ENCODE data around the gene PBX4. TPM values are rescaled to one million over a fixed set of nuclear protein-coding genes. Genes with fewer than 3 reads are reported as not detected.
A peak's percentile ranks its signal among the peaks of the same experiment; 100 is the strongest.

PBX4 gene
- total and polyA plus RNA-seq, 2 experiments from 2014 or later = 0.32 to 0.63 TPM

DNA sequence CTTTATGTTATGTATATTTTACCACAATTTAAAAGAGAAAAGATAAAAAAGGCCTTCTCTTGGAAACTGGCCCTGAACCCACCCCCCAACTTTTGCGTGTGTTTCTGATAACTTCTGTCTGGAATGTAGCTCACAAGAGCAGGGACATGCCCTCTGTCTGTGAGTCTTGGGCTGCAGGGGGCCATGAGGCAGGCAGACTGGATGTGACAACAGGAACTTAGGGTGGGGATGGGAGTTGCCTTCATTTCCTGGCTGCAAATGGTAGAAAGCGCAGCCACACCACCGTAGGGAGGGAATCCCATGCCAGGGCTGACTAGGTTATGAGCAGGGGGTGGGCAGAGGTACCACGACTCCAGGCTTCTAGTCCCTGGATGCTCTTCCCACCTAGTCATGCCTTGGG, 58.6 kb downstream of the PBX4 start:
- no peak overlapping the region for H3K27ac ChIP-seq
- H2AFZ ChIP-seq = no peak overlapping the region
- H3K9me3 ChIP-seq (ENCODE audit: low read depth) = no peaks in the 10 kb centered on the region
- no peaks in the 10 kb centered on the region for H3K79me2 ChIP-seq (ENCODE audit: insufficient read depth)
- H3F3A ChIP-seq (ENCODE audit: insufficient read depth) = no peaks in the 10 kb centered on the region
- in situ Hi-C loops (cut with MboI) = no loop called here
- TF ChIP-seq EZH2phosphoT487 (IDR thresholded peaks at IDR 0.05; ENCODE audit: insufficient read depth, low read depth) (no peak), EZH2 (IDR thresholded peaks at IDR 0.05; ENCODE audit: insufficient read depth, poor library complexity, severe bottlenecking) (no peak)
- no peaks in the 10 kb centered on the region for H4K20me1 ChIP-seq (ENCODE audit: insufficient read depth)
- no peak for DNase-seq
- H3K4me1 ChIP-seq (ENCODE audit: insufficient read depth) = no peaks in the 10 kb centered on the region
- whole genome bisulfite sequencing, 2 experiments (ENCODE audit: low coverage in 1 of 2, low lambda C conversion rate in 2 of 2, missing lambda C conversion rate in 2 of 2) = 52 to 58% methylated on average over 4 of the region's 4 CpGs
- no peaks in the 10 kb centered on the region for H3K27me3 ChIP-seq (replicated peaks; ENCODE audit: insufficient read depth)
- no peak overlapping the region for H3K4me2 ChIP-seq (ENCODE audit: unreplicated experiment)
- no peak overlapping the region for H3K9ac ChIP-seq
- no peaks in the 10 kb centered on the region for H3K9me2 ChIP-seq (ENCODE audit: insufficient read depth)
- H3K36me3 ChIP-seq (ENCODE audit: low read depth) = no peaks in the 10 kb centered on the region
- no peak overlapping the region for H3K4me3 ChIP-seq

- in situ Hi-C loops (cut with MboI) = no loop called here
- no peak for DNase-seq
- no peaks in the 10 kb centered on the region for H3F3A ChIP-seq (ENCODE audit: insufficient read depth)
Observed at GRCh38 chr19:19558636-19559035, 59.9 kb downstream of the PBX4 start.

GRCh38 chr19:19558055-19558454, 60.4 kb downstream of the PBX4 start:
- no peaks in the 10 kb centered on the region for H3K9me3 ChIP-seq (ENCODE audit: low read depth)
- no peaks in the 10 kb centered on the region for H3K27me3 ChIP-seq (replicated peaks; ENCODE audit: insufficient read depth)
- H3K36me3 ChIP-seq (ENCODE audit: low read depth) = no peaks in the 10 kb centered on the region
- no peaks in the 10 kb centered on the region for H3K4me1 ChIP-seq (ENCODE audit: insufficient read depth)
- no peaks in the 10 kb centered on the region for H4K20me1 ChIP-seq (ENCODE audit: insufficient read depth)
- no peak overlapping the region for H3K4me2 ChIP-seq (ENCODE audit: unreplicated experiment)
- H3K9ac ChIP-seq = no peak overlapping the region
- TF ChIP-seq EZH2phosphoT487 (IDR thresholded peaks at IDR 0.05; ENCODE audit: insufficient read depth, low read depth) (no peak), EZH2 (IDR thresholded peaks at IDR 0.05; ENCODE audit: insufficient read depth, poor library complexity, severe bottlenecking) (no peak)
- no peak for DNase-seq
- no peaks in the 10 kb centered on the region for H3K79me2 ChIP-seq (ENCODE audit: insufficient read depth)
- 80 to 89% methylated on average over 13 to 15 of the region's 15 CpGs for WGBS, 2 experiments (ENCODE audit: low coverage in 1 of 2, low lambda C conversion rate in 2 of 2, missing lambda C conversion rate in 2 of 2)
- H3K27ac ChIP-seq = no peak overlapping the region
- no peaks in the 10 kb centered on the region for H3K9me2 ChIP-seq (ENCODE audit: insufficient read depth)
- H3K4me3 ChIP-seq = no peak overlapping the region
- in situ Hi-C loops (cut with MboI) = no loop called here
- H3F3A ChIP-seq (ENCODE audit: insufficient read depth) = no peaks in the 10 kb centered on the region
- H2AFZ ChIP-seq = no peak overlapping the region

More at GRCh38 chr19:19558636-19559035, 59.9 kb downstream of the PBX4 start:
- H3K27ac ChIP-seq = no peak overlapping the region
- no peaks in the 10 kb centered on the region for H3K9me3 ChIP-seq (ENCODE audit: low read depth)
- H3K4me3 ChIP-seq = no peak overlapping the region
- no peak overlapping the region for H2AFZ ChIP-seq
- no peaks in the 10 kb centered on the region for H3K79me2 ChIP-seq (ENCODE audit: insufficient read depth)
- no peak overlapping the region for H3K4me2 ChIP-seq (ENCODE audit: unreplicated experiment)
- H3K9ac ChIP-seq = no peak overlapping the region
- H3K9me2 ChIP-seq (ENCODE audit: insufficient read depth) = no peaks in the 10 kb centered on the region
- H3K27me3 ChIP-seq (replicated peaks; ENCODE audit: insufficient read depth) = no peaks in the 10 kb centered on the region
- TF ChIP-seq EZH2 (IDR thresholded peaks at IDR 0.05; ENCODE audit: insufficient read depth, poor library complexity, severe bottlenecking) (no peak), EZH2phosphoT487 (IDR thresholded peaks at IDR 0.05; ENCODE audit: insufficient read depth, low read depth) (no peak)
- 92 to 94% methylated on average over 16 of the region's 16 CpGs for WGBS, 2 experiments (ENCODE audit: low coverage in 1 of 2, low lambda C conversion rate in 2 of 2, missing lambda C conversion rate in 2 of 2)
- no peaks in the 10 kb centered on the region for H4K20me1 ChIP-seq (ENCODE audit: insufficient read depth)
- H3K4me1 ChIP-seq (ENCODE audit: insufficient read depth) = no peaks in the 10 kb centered on the region
- H3K36me3 ChIP-seq (ENCODE audit: low read depth) = no peaks in the 10 kb centered on the region

DNA sequence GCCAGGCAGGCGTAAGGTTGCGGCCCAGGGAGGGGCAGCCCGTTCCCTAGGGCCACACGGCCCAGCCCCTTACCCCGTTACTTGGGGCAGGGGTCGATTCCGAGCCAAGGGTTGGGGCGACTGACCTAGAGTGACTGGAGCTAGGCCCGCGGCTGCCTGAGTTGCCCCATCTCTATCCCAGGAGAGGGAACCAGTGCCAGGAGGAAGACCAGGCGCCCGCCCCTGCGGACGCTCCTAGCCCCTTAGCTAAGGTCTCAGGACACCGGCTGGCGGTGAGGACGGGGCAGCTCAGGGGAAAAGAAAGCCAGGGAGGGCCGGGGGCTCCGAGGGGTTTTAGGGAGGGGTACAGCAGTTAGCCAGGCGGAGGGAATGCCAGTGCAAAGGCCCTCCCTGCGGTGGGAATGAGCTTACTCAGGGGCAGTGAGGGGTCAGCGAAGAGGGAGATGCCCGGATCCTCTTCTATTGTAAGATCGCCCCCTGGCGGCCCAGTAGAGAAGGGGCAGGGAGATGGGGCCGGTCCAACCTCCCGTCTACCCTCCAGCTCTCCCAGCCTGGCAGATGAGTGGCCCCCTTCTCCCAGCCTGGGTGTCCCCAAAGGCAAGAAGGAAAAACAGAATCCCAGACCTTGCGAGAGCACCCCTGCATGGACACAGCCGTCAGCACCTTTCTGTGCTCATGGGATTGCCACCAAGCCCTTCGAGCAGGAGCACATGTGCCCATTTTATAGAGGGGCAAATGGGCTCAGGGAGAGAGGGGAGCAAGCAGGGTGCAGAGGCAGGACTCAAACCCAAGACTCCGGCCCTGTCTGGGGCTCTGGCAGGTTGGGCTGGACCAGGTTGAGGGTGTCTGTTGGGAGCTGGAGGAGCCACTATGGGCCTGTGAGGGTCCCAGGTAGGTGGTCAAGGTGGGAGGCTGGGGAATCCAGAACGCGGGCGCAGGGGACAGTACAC, 64.1 kb downstream of the PBX4 start:
- Histone ChIP-seq H3K27me3 (replicated peaks; ENCODE audit: insufficient read depth) (no peaks in the 10 kb centered on the region), H3K9me3 (ENCODE audit: low read depth) (no peaks in the 10 kb centered on the region), H3F3A (ENCODE audit: insufficient read depth) (no peaks in the 10 kb centered on the region), H3K9me2 (ENCODE audit: insufficient read depth) (no peaks in the 10 kb centered on the region), H3K4me3 (no peak overlapping the region), H3K4me2 (ENCODE audit: unreplicated experiment) (no peak overlapping the region), H4K20me1 (ENCODE audit: insufficient read depth) (no peaks in the 10 kb centered on the region), H3K27ac (no peak overlapping the region), H2AFZ (no peak overlapping the region), H3K9ac (no peak overlapping the region), H3K36me3 (ENCODE audit: low read depth) (no peaks in the 10 kb centered on the region), H3K79me2 (ENCODE audit: insufficient read depth) (no peaks in the 10 kb centered on the region), H3K4me1 (ENCODE audit: insufficient read depth) (no peaks in the 10 kb centered on the region)
- in situ Hi-C loops (cut with MboI) = no loop called here
- peak; percentile 71 for DNase-seq
- TF ChIP-seq EZH2phosphoT487 (IDR thresholded peaks at IDR 0.05; ENCODE audit: insufficient read depth, low read depth) (no peak), EZH2 (IDR thresholded peaks at IDR 0.05; ENCODE audit: insufficient read depth, poor library complexity, severe bottlenecking) (no peak)
- 52% methylated on average over 26 to 34 of the region's 34 CpGs for WGBS, 2 experiments (ENCODE audit: low coverage in 1 of 2, low lambda C conversion rate in 2 of 2, missing lambda C conversion rate in 2 of 2)
